ENCODE measurements around the gene ABCF3.

Gene ABCF3

GRCh38 chr3:184192889-184193288 lies 6.9 kb downstream of the ABCF3 start:
- DNase-seq (ENCODE audit: low spot score) = no peak
- ATAC-seq (ENCODE audit: low read depth) = no peak
- no peaks in the 10 kb centered on the region for H3K9me3 ChIP-seq (ENCODE audit: severe bottlenecking)
- no peaks in the 10 kb centered on the region for H3K4me1 ChIP-seq (ENCODE audit: insufficient read depth, poor library complexity, severe bottlenecking)
- no peaks in the 10 kb centered on the region for H3K27me3 ChIP-seq (ENCODE audit: insufficient read depth, poor library complexity, severe bottlenecking)
- H3K27ac ChIP-seq (ENCODE audit: poor library complexity, severe bottlenecking) = no peak overlapping the region
- peaks cover 57% of the 10 kb centered on the region for H3K36me3 ChIP-seq (ENCODE audit: low read depth)
- no peak for TF ChIP-seq CTCF (IDR thresholded peaks at IDR 0.05; ENCODE audit: poor library complexity, severe bottlenecking)
- no peak overlapping the region for H3K4me3 ChIP-seq (ENCODE audit: severe bottlenecking)

GRCh38 chr3:184193991-184194539 lies 8.1 kb downstream of the ABCF3 start:
- H3K36me3 ChIP-seq (ENCODE audit: low read depth) = peaks cover 45% of the 10 kb centered on the region
- ATAC-seq (ENCODE audit: low read depth) = no peak

GRCh38 chr3:184196536-184196935 lies 10.5 kb downstream of the ABCF3 start:
- ATAC-seq (ENCODE audit: low read depth) (peak; percentile 19; the same call in 2 of the 3 replicates), DNase-seq (ENCODE audit: low spot score) (no peak)
- H3K27ac ChIP-seq (ENCODE audit: poor library complexity, severe bottlenecking) = no peak overlapping the region
- no peak for TF ChIP-seq CTCF (IDR thresholded peaks at IDR 0.05; ENCODE audit: poor library complexity, severe bottlenecking)
- no peaks in the 10 kb centered on the region for H3K9me3 ChIP-seq (ENCODE audit: severe bottlenecking)
- no peak overlapping the region for H3K4me3 ChIP-seq (ENCODE audit: severe bottlenecking)
- H3K4me1 ChIP-seq (ENCODE audit: insufficient read depth, poor library complexity, severe bottlenecking) = no peaks in the 10 kb centered on the region
- H3K36me3 ChIP-seq (ENCODE audit: low read depth) = peaks cover 21% of the 10 kb centered on the region
- no peaks in the 10 kb centered on the region for H3K27me3 ChIP-seq (ENCODE audit: insufficient read depth, poor library complexity, severe bottlenecking)

More at GRCh38 chr3:184193991-184194539, 8.1 kb downstream of the ABCF3 start:
- Histone ChIP-seq H3K4me1 (ENCODE audit: insufficient read depth, poor library complexity, severe bottlenecking) (no peaks in the 10 kb centered on the region), H3K27me3 (ENCODE audit: insufficient read depth, poor library complexity, severe bottlenecking) (no peaks in the 10 kb centered on the region), H3K4me3 (ENCODE audit: severe bottlenecking) (no peak overlapping the region), H3K27ac (ENCODE audit: poor library complexity, severe bottlenecking) (no peak overlapping the region), H3K9me3 (ENCODE audit: severe bottlenecking) (no peaks in the 10 kb centered on the region)
- TF ChIP-seq CTCF (IDR thresholded peaks at IDR 0.05; ENCODE audit: poor library complexity, severe bottlenecking) = no peak
- no peak for DNase-seq (ENCODE audit: low spot score)

- TF ChIP-seq CTCF (IDR thresholded peaks at IDR 0.05; ENCODE audit: poor library complexity, severe bottlenecking) = no peak
These were observed 12.5 kb downstream of the ABCF3 start for GRCh38 chr3:184198509-184198908.

GRCh38 chr3:184200825-184201224 lies 14.8 kb downstream of the ABCF3 start:
- H3K36me3 ChIP-seq (ENCODE audit: low read depth) = no peaks in the 10 kb centered on the region
- H3K9me3 ChIP-seq (ENCODE audit: severe bottlenecking) = no peaks in the 10 kb centered on the region
- H3K27ac ChIP-seq (ENCODE audit: poor library complexity, severe bottlenecking) = no peak overlapping the region
- ATAC-seq (ENCODE audit: low read depth) (no peak), DNase-seq (ENCODE audit: low spot score) (no peak)
- no peaks in the 10 kb centered on the region for H3K27me3 ChIP-seq (ENCODE audit: insufficient read depth, poor library complexity, severe bottlenecking)
- H3K4me3 ChIP-seq (ENCODE audit: severe bottlenecking) = no peak overlapping the region
- H3K4me1 ChIP-seq (ENCODE audit: insufficient read depth, poor library complexity, severe bottlenecking) = no peaks in the 10 kb centered on the region
- TF ChIP-seq CTCF (IDR thresholded peaks at IDR 0.05; ENCODE audit: poor library complexity, severe bottlenecking) = no peak

More at GRCh38 chr3:184198509-184198908, 12.5 kb downstream of the ABCF3 start:
- no peaks in the 10 kb centered on the region for H3K27me3 ChIP-seq (ENCODE audit: insufficient read depth, poor library complexity, severe bottlenecking)
- H3K27ac ChIP-seq (ENCODE audit: poor library complexity, severe bottlenecking) = no peak overlapping the region
- no peaks in the 10 kb centered on the region for H3K4me1 ChIP-seq (ENCODE audit: insufficient read depth, poor library complexity, severe bottlenecking)
- H3K36me3 ChIP-seq (ENCODE audit: low read depth) = peaks cover 6% of the 10 kb centered on the region
- H3K4me3 ChIP-seq (ENCODE audit: severe bottlenecking) = no peak overlapping the region
- H3K9me3 ChIP-seq (ENCODE audit: severe bottlenecking) = no peaks in the 10 kb centered on the region
- no peak for DNase-seq (ENCODE audit: low spot score)
- no peak for ATAC-seq (ENCODE audit: low read depth)
